GM12875 (cell line): Measurements from ENCODE around the gene STK10.
"Not testable (repeated sequence)": the region's sequence is repeated elsewhere in the genome, so short reads cannot be mapped to it uniquely, and the experiment has no call there.

Experiments
- H3K4me3 ChIP-seq: one replicate; pipeline ENCODE4 v1.5.1; 2011; ENCODE audit warnings: low read depth, low read length, control low read depth
- TF ChIP-seq, protein P1 (sequence below): IDR thresholded peaks from 2 replicates; pipeline ENCODE4 v1.5.1; 2011; ENCODE audit warnings: low read depth, mild to moderate bottlenecking, control low read depth, inconsistent platforms, low read length, moderate library complexity, borderline replicate concordance; ENCODE audit not compliant: insufficient read depth

Gene STK10

GRCh38 chr5:172200476-172200875 is 12.5 kb upstream of the STK10 start:
- TF ChIP-seq, protein P1, sequence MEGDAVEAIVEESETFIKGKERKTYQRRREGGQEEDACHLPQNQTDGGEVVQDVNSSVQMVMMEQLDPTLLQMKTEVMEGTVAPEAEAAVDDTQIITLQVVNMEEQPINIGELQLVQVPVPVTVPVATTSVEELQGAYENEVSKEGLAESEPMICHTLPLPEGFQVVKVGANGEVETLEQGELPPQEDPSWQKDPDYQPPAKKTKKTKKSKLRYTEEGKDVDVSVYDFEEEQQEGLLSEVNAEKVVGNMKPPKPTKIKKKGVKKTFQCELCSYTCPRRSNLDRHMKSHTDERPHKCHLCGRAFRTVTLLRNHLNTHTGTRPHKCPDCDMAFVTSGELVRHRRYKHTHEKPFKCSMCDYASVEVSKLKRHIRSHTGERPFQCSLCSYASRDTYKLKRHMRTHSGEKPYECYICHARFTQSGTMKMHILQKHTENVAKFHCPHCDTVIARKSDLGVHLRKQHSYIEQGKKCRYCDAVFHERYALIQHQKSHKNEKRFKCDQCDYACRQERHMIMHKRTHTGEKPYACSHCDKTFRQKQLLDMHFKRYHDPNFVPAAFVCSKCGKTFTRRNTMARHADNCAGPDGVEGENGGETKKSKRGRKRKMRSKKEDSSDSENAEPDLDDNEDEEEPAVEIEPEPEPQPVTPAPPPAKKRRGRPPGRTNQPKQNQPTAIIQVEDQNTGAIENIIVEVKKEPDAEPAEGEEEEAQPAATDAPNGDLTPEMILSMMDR, result no peak
- H3K4me3 ChIP-seq, result no peak overlapping the region

DNA sequence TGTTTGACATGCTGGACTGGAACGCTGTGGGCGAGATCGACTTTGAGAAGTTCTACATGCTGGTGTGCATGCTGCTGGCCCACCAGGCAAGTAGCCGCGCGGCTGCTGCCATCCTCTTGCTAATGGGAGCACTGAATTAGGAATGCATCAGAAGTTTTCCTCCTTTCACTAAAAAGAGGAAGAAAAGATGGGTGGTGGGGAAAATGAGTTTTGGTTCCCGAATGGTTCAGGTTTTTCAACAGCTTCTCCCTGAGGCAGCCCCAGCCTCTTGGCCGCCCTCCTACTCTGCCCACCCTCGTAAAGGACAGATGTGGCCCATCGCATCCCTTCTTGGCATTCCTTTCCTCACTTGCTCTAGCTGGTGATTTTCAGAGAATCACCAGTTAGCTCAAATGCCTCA is 11.4 kb upstream of the STK10 start:
- H3K4me3 ChIP-seq, result no peak overlapping the region
- TF ChIP-seq, protein P1, result no peak

GRCh38 chr5:172197775-172198174 is 9.8 kb upstream of the STK10 start:
- H3K4me3 ChIP-seq, result not testable (repeated sequence)

DNA sequence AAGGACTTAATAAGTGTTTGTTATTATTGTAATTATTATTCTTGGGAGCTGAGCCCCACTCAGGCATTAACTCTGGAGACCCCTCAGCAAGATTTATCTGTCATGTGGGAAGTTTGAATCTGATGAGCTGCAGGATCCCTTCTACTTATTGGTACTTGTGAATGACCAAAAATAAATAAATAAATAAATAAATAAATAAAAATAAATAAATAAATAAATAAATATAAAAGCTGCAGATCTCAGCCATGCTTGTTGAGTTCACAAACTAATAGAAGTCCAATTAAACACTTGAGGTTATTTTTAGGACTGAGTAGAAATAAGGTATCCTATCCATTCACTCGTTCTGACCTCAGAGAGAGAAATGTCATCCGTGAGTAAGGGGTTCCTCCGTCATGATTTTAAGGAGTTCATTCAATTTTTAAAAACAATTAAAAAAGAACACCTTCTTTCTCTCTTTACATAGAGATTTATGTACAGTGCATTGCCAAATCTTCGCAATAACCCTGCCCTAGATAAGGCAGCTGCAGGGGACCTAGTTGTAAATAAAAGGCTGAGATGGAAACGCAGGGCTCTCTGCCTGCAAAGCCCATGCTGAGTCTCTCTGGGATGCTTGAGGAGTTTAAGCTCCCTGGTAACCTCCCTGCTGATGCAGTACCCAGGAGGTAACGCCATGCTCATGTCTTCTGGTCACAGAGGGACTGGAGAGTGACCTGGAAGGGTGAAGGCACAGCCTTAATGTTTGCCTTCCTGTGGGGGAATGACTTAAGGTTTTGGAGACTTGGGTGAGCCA is 7.2 kb upstream of the STK10 start:
- TF ChIP-seq, protein P1, result no peak

DNA sequence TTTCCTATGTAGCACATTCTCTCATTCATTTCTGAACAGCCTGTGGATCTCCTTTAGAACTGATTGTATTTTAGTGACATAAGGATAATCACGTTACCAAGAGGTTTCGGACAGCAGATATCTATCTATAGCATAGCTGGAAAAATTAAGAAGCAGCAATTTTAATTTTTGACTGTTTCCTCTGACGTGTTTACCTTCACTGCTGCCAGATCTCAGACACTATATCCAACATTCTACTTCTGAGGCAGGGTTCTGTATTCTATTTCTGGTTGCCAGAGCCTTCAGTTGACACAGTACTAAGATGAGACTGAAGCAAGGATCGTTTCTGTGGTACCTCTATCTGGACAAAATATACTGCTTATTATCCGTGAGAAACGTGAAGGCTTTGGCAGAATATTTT is 5.8 kb upstream of the STK10 start, which contains the start of gene EFCAB9:
Gene EFCAB9, plus strand, starts transcription at position 301 of the 400 bp plus-strand sequence. Its CDS starts 1 bp downstream, at position 302.
- TF ChIP-seq, protein P1, result no peak
- H3K4me3 ChIP-seq, result no peak within 1 kb of the TSS

More for the DNA sequence above, 7.2 kb upstream of the STK10 start:
- no peak overlapping the region for H3K4me3 ChIP-seq

DNA sequence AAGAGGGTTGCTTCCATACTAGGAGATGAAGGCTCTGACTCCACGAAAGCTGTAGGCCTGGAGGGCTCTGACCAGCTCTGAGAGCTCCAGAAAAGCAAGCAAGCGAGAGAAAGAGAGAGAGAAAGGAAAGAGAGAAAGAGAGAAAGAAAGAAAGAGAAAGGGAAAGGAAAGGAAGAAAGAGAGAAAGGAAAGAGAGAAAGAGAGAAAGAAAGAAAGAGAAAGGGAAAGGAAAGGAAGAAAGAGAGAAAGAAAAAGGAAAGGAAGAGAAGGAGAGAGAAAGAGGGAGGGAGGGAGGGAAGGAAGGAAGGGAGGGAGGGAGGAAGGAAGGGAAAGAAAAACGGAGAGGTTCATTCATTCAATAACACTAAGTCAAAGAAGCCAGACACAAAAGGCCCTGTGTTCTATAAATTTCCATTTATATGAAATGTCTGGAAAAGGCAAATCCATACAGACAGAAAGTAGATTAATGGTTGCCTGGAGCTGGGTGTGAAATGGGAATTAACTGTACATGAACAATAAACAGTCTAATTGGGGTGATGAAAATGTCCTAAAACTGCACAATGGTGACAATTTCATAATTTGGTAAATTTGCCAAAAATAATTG is 1.8 kb upstream of the STK10 start:
- H3K4me3 ChIP-seq, result no peak overlapping the region
- TF ChIP-seq, protein P1, result no peak

DNA sequence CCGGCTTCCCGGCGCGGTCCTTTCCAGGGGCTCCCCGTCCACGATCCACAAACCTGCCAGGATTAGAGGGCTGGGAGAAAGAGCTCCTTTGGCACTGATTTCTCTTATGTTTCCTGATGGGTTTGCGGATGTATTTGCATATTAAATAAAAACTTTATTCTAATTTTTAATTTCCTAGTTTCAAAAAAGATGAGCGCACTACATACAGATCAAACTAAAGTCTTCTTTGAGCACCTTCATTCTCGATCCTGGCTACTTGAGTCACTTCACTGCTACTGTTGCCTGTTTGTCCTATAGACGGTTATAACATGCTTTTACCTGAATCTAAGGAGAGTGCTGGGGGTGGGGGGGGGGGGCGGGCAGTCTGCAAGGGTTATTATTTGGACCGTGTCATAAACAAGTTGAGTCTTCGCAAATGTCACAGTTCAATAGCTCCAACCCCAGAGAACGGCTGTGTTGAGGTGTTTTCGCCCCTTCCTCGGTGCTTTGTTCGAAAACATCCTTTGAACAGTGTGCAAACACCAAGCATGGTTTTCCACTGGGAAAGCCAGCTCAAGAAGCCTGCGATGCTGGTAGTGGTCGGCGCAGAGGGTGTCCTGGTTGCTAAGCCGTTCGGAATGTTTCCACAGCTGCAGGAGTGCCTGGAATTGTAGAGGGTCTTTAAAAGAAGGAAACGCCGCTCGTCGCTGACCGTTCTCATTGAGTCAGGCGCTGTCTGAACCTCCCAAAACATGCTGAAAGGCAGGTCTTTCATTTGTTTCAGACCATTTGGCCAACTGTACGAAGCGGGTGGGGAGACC is 1.1 kb upstream of the STK10 start:
- H3K4me3 ChIP-seq, result peak overlapping the region; percentile 86
- TF ChIP-seq, protein P1, result no peak
